GM21717 (cell line): Measurements from ENCODE around the gene GPRIN1.

Source experiments
- ATAC-seq: cut with Tn5 transposase; IDR thresholded peaks from one replicate; pipeline ENCODE4 v1.9.1; 2021; ENCODE audit warnings: mild to moderate bottlenecking, moderate library complexity; ENCODE audit not compliant: unreplicated experiment

GPRIN1 gene

GRCh38 chr5:176609724-176610434 is at the start of gene GPRIN1:
GPRIN1 (minus strand) TSS chr5:176610156; CDS start chr5:176599834, 10,322 bp downstream.
- ATAC-seq, result peak; percentile 56

GRCh38 chr5:176659512-176659839 is 49.5 kb upstream of the GPRIN1 start:
- no peak for ATAC-seq

- peak; percentile 37 for ATAC-seq
These were observed 49.0 kb upstream of the GPRIN1 start for GRCh38 chr5:176658817-176659511.

GRCh38 chr5:176658007-176658599 is 48.1 kb upstream of the GPRIN1 start:
- ATAC-seq, result no peak

- ATAC-seq, result no peak
These were observed 46.6 kb upstream of the GPRIN1 start for GRCh38 chr5:176656467-176656990.

- no peak for ATAC-seq
These were observed 44.9 kb upstream of the GPRIN1 start for GRCh38 chr5:176654856-176655255.

GRCh38 chr5:176653401-176654385 is 43.7 kb upstream of the GPRIN1 start:
- ATAC-seq, result no peak

- no peak for ATAC-seq
These were observed 42.2 kb upstream of the GPRIN1 start for GRCh38 chr5:176652136-176652535.

- no peak for ATAC-seq
These were observed 41.6 kb upstream of the GPRIN1 start for GRCh38 chr5:176651472-176651980.

GRCh38 chr5:176650354-176650884 is 40.5 kb upstream of the GPRIN1 start:
- no peak for ATAC-seq

- no peak for ATAC-seq
These were observed 38.7 kb upstream of the GPRIN1 start for GRCh38 chr5:176648474-176649194.

GRCh38 chr5:176647843-176648473 is 38.0 kb upstream of the GPRIN1 start:
- ATAC-seq, result no peak

GRCh38 chr5:176647030-176647842 is 37.3 kb upstream of the GPRIN1 start, which contains the start of gene TSPAN17:
TSPAN17 (plus strand) TSS chr5:176647484; CDS start chr5:176647616, 132 bp downstream.
- peak; percentile 93 for ATAC-seq

- peak; percentile 7 for ATAC-seq
These were observed 36.7 kb upstream of the GPRIN1 start for GRCh38 chr5:176646707-176647029.

GRCh38 chr5:176646049-176646706 is 36.2 kb upstream of the GPRIN1 start:
- no peak for ATAC-seq

- no peak for ATAC-seq
These were observed 35.1 kb upstream of the GPRIN1 start for GRCh38 chr5:176644878-176645670.

GRCh38 chr5:176644294-176644693 is 34.3 kb upstream of the GPRIN1 start:
- ATAC-seq, result no peak
